ENCODE measurements around the gene LCT.

Gene LCT

DNA sequence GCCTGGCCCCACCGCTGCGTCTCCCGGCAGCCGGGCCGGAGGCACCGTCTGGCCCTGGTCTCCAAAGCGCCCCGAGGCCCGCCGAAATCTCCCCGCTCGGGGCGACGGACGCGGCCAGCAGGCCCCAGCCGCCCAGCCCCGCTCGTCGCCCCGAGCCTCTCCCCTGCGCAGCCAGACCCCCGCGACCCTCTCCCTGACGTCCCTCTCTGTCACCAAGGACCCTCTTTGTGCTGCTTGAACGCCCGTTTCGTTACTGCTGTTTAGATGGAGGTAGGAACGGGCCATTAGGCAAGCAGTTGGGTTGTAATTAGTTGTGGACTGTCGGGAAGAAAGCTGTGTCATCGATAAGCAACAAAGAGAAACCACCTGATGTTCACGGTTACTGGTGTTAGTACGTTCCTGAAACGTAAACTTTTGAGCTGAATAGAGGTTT, 94.6 kb downstream of the LCT start:
- TF ChIP-seq, protein P1, sequence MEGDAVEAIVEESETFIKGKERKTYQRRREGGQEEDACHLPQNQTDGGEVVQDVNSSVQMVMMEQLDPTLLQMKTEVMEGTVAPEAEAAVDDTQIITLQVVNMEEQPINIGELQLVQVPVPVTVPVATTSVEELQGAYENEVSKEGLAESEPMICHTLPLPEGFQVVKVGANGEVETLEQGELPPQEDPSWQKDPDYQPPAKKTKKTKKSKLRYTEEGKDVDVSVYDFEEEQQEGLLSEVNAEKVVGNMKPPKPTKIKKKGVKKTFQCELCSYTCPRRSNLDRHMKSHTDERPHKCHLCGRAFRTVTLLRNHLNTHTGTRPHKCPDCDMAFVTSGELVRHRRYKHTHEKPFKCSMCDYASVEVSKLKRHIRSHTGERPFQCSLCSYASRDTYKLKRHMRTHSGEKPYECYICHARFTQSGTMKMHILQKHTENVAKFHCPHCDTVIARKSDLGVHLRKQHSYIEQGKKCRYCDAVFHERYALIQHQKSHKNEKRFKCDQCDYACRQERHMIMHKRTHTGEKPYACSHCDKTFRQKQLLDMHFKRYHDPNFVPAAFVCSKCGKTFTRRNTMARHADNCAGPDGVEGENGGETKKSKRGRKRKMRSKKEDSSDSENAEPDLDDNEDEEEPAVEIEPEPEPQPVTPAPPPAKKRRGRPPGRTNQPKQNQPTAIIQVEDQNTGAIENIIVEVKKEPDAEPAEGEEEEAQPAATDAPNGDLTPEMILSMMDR (IDR thresholded peaks at IDR 0.05; ENCODE audit: low read depth, low read length): no peak
- peak; percentile 69 for DNase-seq (ENCODE audit: low read depth, low spot score)
- H3K4me3 ChIP-seq (ENCODE audit: low read depth, low read length): peak overlapping the region; percentile 89
- in situ Hi-C loops (cut with HindIII; ENCODE audit: low sequenced_read_pairs): no loop called here

DNA sequence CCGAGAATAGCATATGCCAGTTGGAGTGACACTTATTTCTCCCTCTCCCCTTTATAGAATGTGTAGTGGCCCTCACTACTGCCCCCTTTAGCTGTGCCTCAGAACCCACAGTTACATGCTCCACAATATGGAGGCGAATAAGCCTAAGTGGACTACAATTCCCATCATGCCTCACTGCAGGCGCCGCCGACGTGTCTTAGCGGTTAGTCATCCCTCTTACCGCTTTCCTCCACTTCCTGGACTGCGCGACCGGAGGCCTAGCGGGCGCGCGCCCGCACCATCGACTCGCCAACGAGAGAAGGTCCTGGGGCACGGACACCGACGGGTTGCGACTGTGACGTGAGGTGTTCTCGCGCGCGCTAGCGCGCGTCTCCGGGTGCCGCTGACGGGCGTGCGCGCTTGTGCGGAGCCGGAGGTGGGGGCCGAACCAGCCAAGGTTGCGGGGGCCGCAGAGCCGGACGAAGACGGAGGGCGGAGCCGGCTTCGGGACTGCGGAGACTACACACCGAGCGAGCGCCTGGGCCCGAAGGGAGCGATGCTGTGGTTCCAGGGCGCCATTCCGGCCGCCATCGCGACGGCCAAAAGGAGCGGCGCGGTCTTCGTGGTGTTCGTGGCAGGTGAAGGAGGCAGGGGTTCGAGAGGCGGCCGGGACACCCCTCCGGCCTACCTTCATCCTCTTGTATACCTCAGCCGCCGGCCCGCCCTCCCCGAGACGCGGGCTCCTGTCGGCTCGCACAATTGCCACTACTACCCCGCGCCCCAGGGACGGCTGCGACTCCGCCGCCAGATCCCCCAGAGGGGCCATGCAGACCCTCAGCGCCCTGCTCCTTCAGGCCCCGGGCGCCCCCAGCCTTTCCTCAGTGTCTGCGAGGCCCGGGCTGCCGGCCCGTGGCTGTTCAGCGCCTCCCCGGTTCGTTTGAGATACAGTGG, 95.3 kb downstream of the LCT start, which contains the start of gene UBXN4:
Gene UBXN4, plus strand, starts transcription at position 461 of the 930 bp plus-strand sequence. Its CDS starts 75 bp downstream, at position 536.
- peak; percentile 100 for DNase-seq (ENCODE audit: low read depth, low spot score)
- TF ChIP-seq, protein P1 (IDR thresholded peaks at IDR 0.05; ENCODE audit: low read depth, low read length): peak; percentile 45
- in situ Hi-C loops (cut with HindIII; ENCODE audit: low sequenced_read_pairs): no loop called here
- H3K4me3 ChIP-seq (ENCODE audit: low read depth, low read length): peak within 1 kb of the TSS; percentile 89

DNA sequence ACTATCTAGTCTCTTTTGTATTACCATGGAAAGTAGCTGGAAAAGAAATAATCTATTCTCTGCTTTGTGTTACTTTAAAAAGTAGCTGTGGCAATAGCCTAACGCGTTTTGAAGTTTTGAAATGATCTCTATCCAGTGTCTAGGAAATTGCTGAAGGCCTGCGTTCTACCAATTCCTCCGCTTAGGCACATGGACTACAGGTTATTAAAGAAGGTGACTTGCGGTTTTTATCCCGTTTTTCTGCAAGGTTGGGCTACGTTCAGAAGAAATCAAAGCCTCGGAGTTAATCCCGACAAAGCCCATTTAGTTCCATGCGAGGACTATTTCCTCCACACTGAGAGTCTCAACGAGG, 96.0 kb downstream of the LCT start:
- DNase-seq (ENCODE audit: low read depth, low spot score): no peak
- H3K4me3 ChIP-seq (ENCODE audit: low read depth, low read length): no peak overlapping the region
- in situ Hi-C loops (cut with HindIII; ENCODE audit: low sequenced_read_pairs): no loop called here
- TF ChIP-seq, protein P1 (IDR thresholded peaks at IDR 0.05; ENCODE audit: low read depth, low read length): no peak

- in situ Hi-C loops (cut with HindIII; ENCODE audit: low sequenced_read_pairs): no loop called here
- no peak for DNase-seq (ENCODE audit: low read depth, low spot score)
- TF ChIP-seq, protein P1 (IDR thresholded peaks at IDR 0.05; ENCODE audit: low read depth, low read length): no peak
- no peak overlapping the region for H3K4me3 ChIP-seq (ENCODE audit: low read depth, low read length)
Measured at GRCh38 chr2:135740206-135740605, 96.8 kb downstream of the LCT start.

All from astrocyte of the spinal cord (primary cell).